K562 (cell line): ENCODE measurements around the gene NAV2. TPM values are rescaled to one million over a fixed set of nuclear protein-coding genes. Genes with fewer than 3 reads are reported as not detected.

Experiments
- ATF2 ChIP-seq: sonication (generic); formaldehyde crosslinking; IDR thresholded peaks from 2 replicates; pipeline ENCODE4 v1.8.1; 2022; ENCODE audit warnings: missing genetic modification reagents
- ATF3 ChIP-seq, 2 experiments: fragments of 450-650 bp in 1 of 2; sonication (generic) in 1 of 2; formaldehyde crosslinking in 1 of 2; IDR thresholded peaks in 1 of 2; conservative IDR thresholded peaks in 1 of 2; 2 replicates each; pipeline versions ENCODE4 v1.6.1 to v1.8.1; 2016 to 2023; ENCODE audit warnings: mild to moderate bottlenecking in 2 of 2, moderate library complexity in 2 of 2, inconsistent platforms in 1 of 2, missing genetic modification reagents in 1 of 2
- CEBPB ChIP-seq: fragments of 450-650 bp; IDR thresholded peaks from 2 replicates; pipeline ENCODE4 v1.6.1; 2016; ENCODE audit warnings: missing genetic modification characterization, missing compliant biosample characterization
- CEBPG ChIP-seq, 3 experiments: fragments of 200-800 bp in 1 of 3; sonication (Bioruptor generic) in 1 of 3; sonication (generic) in 1 of 3; formaldehyde crosslinking in 1 of 3; IDR thresholded peaks in 2 of 3; conservative IDR thresholded peaks in 1 of 3; 2 replicates each; pipeline versions ENCODE4 v1.6.1 to v1.8.0; 2016 to 2022; ENCODE audit warnings: missing compliant biosample characterization in 2 of 3, missing genetic modification characterization in 2 of 3, mild to moderate bottlenecking in 1 of 3, missing genetic modification reagents in 1 of 3
- CTCF ChIP-seq, 3 experiments: IDR thresholded peaks in 2 of 3; conservative IDR thresholded peaks in 1 of 3; 2 replicates each; pipeline ENCODE4 v1.5.1; 2011 to 2012; ENCODE audit warnings: low read length in 3 of 3, mild to moderate bottlenecking in 3 of 3, control low read depth in 2 of 3, improper control_type of control experiment in 1 of 3, inconsistent platforms in 1 of 3, low read depth in 1 of 3, mixed read lengths in 1 of 3, moderate library complexity in 1 of 3; ENCODE audit not compliant: insufficient read depth in 2 of 3
- KLF13 ChIP-seq: fragments of 450-650 bp; IDR thresholded peaks from 2 replicates; pipeline ENCODE4 v1.6.1; 2016; ENCODE audit warnings: missing genetic modification characterization, low read depth, mild to moderate bottlenecking, missing compliant biosample characterization, moderate library complexity, borderline replicate concordance
- MTA2 ChIP-seq: fragments of 450-650 bp; IDR thresholded peaks from 2 replicates; pipeline ENCODE4 v1.6.1; 2016; ENCODE audit warnings: low read depth
- SMC3 ChIP-seq: conservative IDR thresholded peaks from 2 replicates; pipeline ENCODE4 v1.6.1; 2011; ENCODE audit warnings: low read depth, low read length, improper control_type of control experiment; ENCODE audit not compliant: insufficient read depth
- STAG1 ChIP-seq: sonication (generic); formaldehyde crosslinking; IDR thresholded peaks from 2 replicates; pipeline ENCODE4 v1.5.0; 2020; ENCODE audit warnings: missing genetic modification reagents, borderline replicate concordance
- ZFP91 ChIP-seq: sonication (generic); formaldehyde crosslinking; IDR thresholded peaks from 2 replicates; pipeline ENCODE4 v1.8.0; 2022; ENCODE audit warnings: mild to moderate bottlenecking, missing genetic modification reagents
- ZNF780A ChIP-seq: fragments of 250-450 bp; sonication (Bioruptor Pico); IDR thresholded peaks from 2 replicates; pipeline ENCODE4 v1.5.0; 2021; ENCODE audit warnings: mild to moderate bottlenecking
- polyA plus RNA-seq, 8 experiments: library from polyadenylated mRNA; depleted of rRNA in 4 of 8; stranded (reverse) in 5 of 8; unstranded in 3 of 8; fragments of >200 nt; fragmentation: Nextera tagmentation in 2 of 8; fragmentation: Illumina TruSeq in 1 of 8; extraction: Ambion mirVana in 2 of 8; extraction: Trizol in 1 of 8; gene quantifications; 2 replicates each; pipeline versions ENCODE4 v1.2.1 to v1.2.3, GENCODE V29; 2011 to 2014; ENCODE audit warnings: inconsistent platforms in 1 of 8, missing spikeins in 1 of 8
- total RNA-seq, 7 experiments: library from RNA; depleted of rRNA in 6 of 7; stranded (reverse); fragments of >200 nt in 6 of 7; fragmentation: Illumina TruSeq in 2 of 7; extraction: Trizol in 2 of 7; gene quantifications; 2 replicates each; pipeline versions ENCODE4 v1.2.1 to v1.2.3, GENCODE V29; 2011 to 2021; ENCODE audit warnings: low replicate concordance in 1 of 7

NAV2 gene
- total and polyA plus RNA-seq, 9 of the 15 experiments (the other 6 are each of a cell fraction or from before 2014, with no cell fraction given) = 0.03 to 0.35 (median 0.05) TPM

GRCh38 chr11:19938169-19938856 is 225.7 kb downstream of the NAV2 start (continued):
- TF ChIP-seq ZFP91 (CRISPR knock-in tag) (no peak), KLF13 (tag) (0 out of 2 replicates have a peak, but pooled peaks have one; percentile 18), ATF2 (CRISPR knock-in tag) (no peak), CEBPG (CRISPR knock-in tag; IDR thresholded peaks at IDR 0.05) (no peak), CEBPG (tag; conservative IDR thresholded peaks at IDR 0.05 in 1 of 2, IDR thresholded peaks at IDR 0.05 in 1 of 2) (peak; percentile 48 to 57), MTA2 (no peak), ATF3 (IDR thresholded peaks at IDR 0.05) (peak; percentile 51), ATF3 (CRISPR knock-in tag; conservative IDR thresholded peaks at IDR 0.05) (no peak), ZNF780A (CRISPR knock-in tag) (no peak), STAG1 (peak; percentile 43; the same call in 1 of the 2 replicates), CTCF (IDR thresholded peaks at IDR 0.05 in 2 of 3, conservative IDR thresholded peaks at IDR 0.05 in 1 of 3; ENCODE audit: insufficient read depth in 2 of 3, low read depth in 1 of 3, low read length in 3 of 3) (peak; percentile 86 to 89 (median 88)), SMC3 (peak; percentile 87), CEBPB (tag) (peak; percentile 83)
